Right lobe of liver (tissue), 6 donors: ENCODE results near the gene KPTN. TPM values are rescaled to one million over a fixed set of nuclear protein-coding genes. Genes with fewer than 3 reads are reported as not detected.

Source experiments
- ATAC-seq, 4 donors: fragments of 200-7000 bp; cut with Tn5 transposase; one replicate each; pipeline ENCODE4 v1.9.1; 2020; ENCODE audit warnings: mild to moderate bottlenecking in 4 of 4, moderate library complexity in 4 of 4
- DNase-seq, 3 donors: peaks; one replicate each; pipeline ENCODE4 v3.0.0-alpha.2; 2020
- H3K27ac ChIP-seq, 3 donors: fragments of 200-600 bp; one replicate each; pipeline ENCODE4 v1.8.0; 2022
- H3K27me3 ChIP-seq, 2 donors: fragments of 200-600 bp; one replicate each; pipeline ENCODE4 v1.8.0; 2022
- H3K36me3 ChIP-seq, 4 donors: fragments of 200-600 bp; sonication (generic) in 1 of 4; one replicate each; pipeline versions ENCODE4 v1.5.1 to v1.8.0; 2017 to 2022; ENCODE audit warnings: control low read depth in 1 of 4
- H3K4me1 ChIP-seq, 4 donors: fragments of 200-600 bp; sonication (generic) in 1 of 4; one replicate each; pipeline versions ENCODE4 v1.5.1 to v1.8.0; 2017 to 2022; ENCODE audit warnings: control low read depth in 1 of 4
- H3K4me3 ChIP-seq, 3 donors: fragments of 200-600 bp; one replicate each; pipeline ENCODE4 v1.8.0; 2022
- H3K9me3 ChIP-seq, 4 donors: fragments of 200-600 bp; sonication (generic) in 1 of 4; one replicate each; pipeline versions ENCODE4 v1.5.1 to v1.8.0; 2017 to 2022; ENCODE audit warnings: control low read depth in 1 of 4
- CTCF ChIP-seq, 4 donors: fragments of 200-600 bp in 3 of 4; fragments of 450-650 bp in 1 of 4; IDR thresholded peaks; one replicate each; pipeline versions ENCODE4 v1.5.1 to v1.8.0; 2016 to 2022; ENCODE audit warnings: antibody characterized with exemption in 4 of 4, mild to moderate bottlenecking in 2 of 4
- POLR2A ChIP-seq: fragments of 450-650 bp; IDR thresholded peaks from one replicate; pipeline ENCODE4 v1.6.1; 2017; ENCODE audit warnings: antibody characterized with exemption, mild to moderate bottlenecking
- WGBS: methylation state at CpG from one replicate; pipeline ENCODE4 v1.1.6; 2018; ENCODE audit warnings: low coverage, low lambda C conversion rate; ENCODE audit not compliant: insufficient coverage; ENCODE audit errors: missing lambda C conversion rate; 5-methylcytosine and 5-hydroxymethylcytosine counted together
- intact Hi-C, 2 donors: fragments of 100-400 bp; cut with DNase I; formaldehyde crosslinking; loops; one replicate each; pipeline versions ENCODE4 v1.11.2 to v1.14.1; 2022
- total RNA-seq, 6 experiments: library from RNA; depleted of rRNA in 2 of 6; stranded (reverse); fragments of >200 nt in 2 of 6; fragmentation: NEBNext Ultra II Directional in 3 of 6; extraction: Animal tissue kit (Norgen Biotek cat#: 25700) in 3 of 6; gene quantifications; one replicate each; pipeline versions ENCODE4 v1.1.0 to v1.2.4, GENCODE V29; 2016 to 2023
- donor health status: DM: no; HTN: yes; CAD: no.
- donor health status: DM: no; HTN: no; CAD: no.
- donor health status: DM: no; HTN: no; CAD: no.
- donor health status: DM: no; HTN: yes; CAD: no.
- donor health status: DM: no; HTN: yes; CAD: no.

KPTN gene
- total RNA-seq, 6 experiments from 2014 or later: 3.1 to 7.8 (median 6.2) TPM

GRCh38 chr19:47492137-47492533, 8.1 kb upstream of the KPTN start:
- no peak for DNase-seq
- intact Hi-C loops: no loop called here
- Histone ChIP-seq H3K36me3 (peaks cover 0 to 55% (median 7%) of the 10 kb centered on the region in 4 donors), H3K27me3 (no peaks in the 10 kb centered on the region), H3K9me3 (no peaks in the 10 kb centered on the region), H3K27ac (no peak overlapping the region), H3K4me3 (no peak overlapping the region), H3K4me1 (no peaks in the 10 kb centered on the region)
- ATAC-seq: peak in 1 of 4 donors; percentile 5
- WGBS: no CpG with 5 or more reads among the region's 14 CpGs
- TF ChIP-seq CTCF (IDR thresholded peaks at IDR 0.05) (no peak), POLR2A (no peak)

- Histone ChIP-seq H3K36me3 (peaks cover 0 to 53% (median 7%) of the 10 kb centered on the region in 4 donors), H3K4me3 (no peak overlapping the region), H3K27ac (no peak overlapping the region), H3K9me3 (no peaks in the 10 kb centered on the region), H3K4me1 (no peaks in the 10 kb centered on the region), H3K27me3 (no peaks in the 10 kb centered on the region)
- WGBS: 82% methylated on average over 18 of the region's 22 CpGs
- DNase-seq: no peak
- ATAC-seq: no peak
- intact Hi-C loops: no loop called here
- TF ChIP-seq POLR2A (no peak), CTCF (IDR thresholded peaks at IDR 0.05) (no peak)
Observed at GRCh38 chr19:47491358-47492136, 7.5 kb upstream of the KPTN start.

- H3K36me3 ChIP-seq: peaks cover 0 to 50% (median 7%) of the 10 kb centered on the region in 4 donors
- TF ChIP-seq POLR2A (no peak), CTCF (IDR thresholded peaks at IDR 0.05) (no peak)
- intact Hi-C loops: no loop called here
Observed at GRCh38 chr19:47490847-47491246, 6.8 kb upstream of the KPTN start.

GRCh38 chr19:47490031-47490430, 6.0 kb upstream of the KPTN start:
- intact Hi-C loops: no loop called here
- Histone ChIP-seq H3K9me3 (no peaks in the 10 kb centered on the region), H3K36me3 (peaks cover 0 to 46% (median 7%) of the 10 kb centered on the region in 4 donors), H3K27ac (no peak overlapping the region), H3K27me3 (no peaks in the 10 kb centered on the region), H3K4me3 (no peak overlapping the region), H3K4me1 (no peaks in the 10 kb centered on the region)
- ATAC-seq (no peak), DNase-seq (no peak)
- no peak for TF ChIP-seq CTCF (IDR thresholded peaks at IDR 0.05)
- no peak for TF ChIP-seq POLR2A
- 87% methylated on average over 7 of the region's 7 CpGs for WGBS

More at GRCh38 chr19:47490847-47491246, 6.8 kb upstream of the KPTN start:
- WGBS: no CpG with 5 or more reads among the region's 3 CpGs
- H3K27me3 ChIP-seq: no peaks in the 10 kb centered on the region
- no peak overlapping the region for H3K4me3 ChIP-seq
- ATAC-seq (no peak), DNase-seq (no peak)
- no peaks in the 10 kb centered on the region for H3K9me3 ChIP-seq
- no peak overlapping the region for H3K27ac ChIP-seq
- H3K4me1 ChIP-seq: no peaks in the 10 kb centered on the region
